H1 (cell line): ENCODE results near the gene RIMKLA. TPM values are rescaled to one million over a fixed set of nuclear protein-coding genes. Genes with fewer than 3 reads are reported as not detected.

Experiments used
- CTCF ChIA-PET: fragments of 300-600 bp; sonication (Branson Sonifier 250); formaldehyde crosslinking; loops from one replicate; lab custom pipeline; 2021; ENCODE audit not compliant: partially characterized antibody; lab: Charles Lee
- POLR2A ChIA-PET: fragments of 300-600 bp; sonication (Branson Sonifier 250); formaldehyde crosslinking; loops from one replicate; lab custom pipeline; 2021; ENCODE audit warnings: inconsistent platforms; ENCODE audit not compliant: partially characterized antibody; lab: Charles Lee
- DNase-seq, 2 experiments: peaks; one replicate each; pipeline versions ENCODE4 v3.0.0 to v3.0.0-alpha.2; 2010 to 2022; ENCODE audit warnings: low spot score in 2 of 2, low read depth in 1 of 2, mixed read lengths in 1 of 2
- FAIRE-seq: peaks from 2 replicates; lab custom pipeline; 2011; peaks lifted over from hg19 to GRCh38; lab: Jason Lieb, UNC
- H2AFZ ChIP-seq: 2 replicates; pipeline ENCODE4 v1.8.1; 2012; ENCODE audit warnings: low read length, inconsistent platforms
- H2AK5ac ChIP-seq: 2 replicates; pipeline ENCODE4 v1.6.1; 2013; ENCODE audit warnings: low read depth, low read length
- H2BK120ac ChIP-seq: replicated peaks from 2 replicates; pipeline ENCODE3; 2013; ENCODE audit warnings: low read depth, low read length, inconsistent platforms
- H2BK12ac ChIP-seq: 2 replicates; pipeline ENCODE4 v1.6.1; 2013; ENCODE audit warnings: low read depth, low read length
- H2BK15ac ChIP-seq: 2 replicates; pipeline ENCODE4 v1.6.1; 2013; ENCODE audit warnings: low read length
- H2BK20ac ChIP-seq: 2 replicates; pipeline ENCODE4 v1.6.1; 2013; ENCODE audit warnings: low read length
- H2BK5ac ChIP-seq: 2 replicates; pipeline ENCODE4 v1.6.1; 2013; ENCODE audit warnings: low read depth, low read length
- H3K14ac ChIP-seq: 2 replicates; pipeline ENCODE4 v1.6.1; 2013; ENCODE audit warnings: inconsistent platforms; ENCODE audit not compliant: insufficient read length
- H3K18ac ChIP-seq: 2 replicates; pipeline ENCODE4 v1.6.1; 2013; ENCODE audit warnings: low read length; ENCODE audit errors: extremely low read depth
- H3K23ac ChIP-seq: 2 replicates; pipeline ENCODE4 v1.6.1; 2013; ENCODE audit warnings: inconsistent platforms; ENCODE audit not compliant: insufficient read length
- H3K23me2 ChIP-seq: 2 replicates; pipeline ENCODE4 v1.6.1; 2013; ENCODE audit warnings: low read depth, low read length
- H3K27ac ChIP-seq: 2 replicates; pipeline ENCODE4 v1.6.1; 2011; ENCODE audit warnings: low read depth, low read length, inconsistent platforms
- H3K27me3 ChIP-seq, 4 experiments: replicated peaks in 1 of 4; 1 replicate in 1 of 4; 2 replicates in 3 of 4; pipeline versions ENCODE4 v1.6.1 to v1.8.1; 2011 to 2013; ENCODE audit warnings: low read length in 3 of 4, mild to moderate bottlenecking in 3 of 4, inconsistent platforms in 2 of 4, mixed read lengths in 2 of 4, moderate library complexity in 1 of 4; ENCODE audit not compliant: control insufficient read depth in 3 of 4, insufficient read depth in 3 of 4; ENCODE audit errors: extremely low read depth in 1 of 4
- H3K36me3 ChIP-seq, 4 experiments: 2 replicates each; pipeline versions ENCODE4 v1.6.1 to v1.8.1; 2011 to 2013; ENCODE audit warnings: mild to moderate bottlenecking in 4 of 4, low read length in 3 of 4, moderate library complexity in 2 of 4, control low read depth in 1 of 4, inconsistent platforms in 1 of 4; ENCODE audit not compliant: insufficient read depth in 4 of 4, control insufficient read depth in 2 of 4
- H3K4ac ChIP-seq: replicated peaks from 2 replicates; pipeline ENCODE3; 2013; ENCODE audit warnings: low read length, low read depth, mixed read lengths, inconsistent platforms; ENCODE audit not compliant: insufficient read length
- H3K4me1 ChIP-seq, 4 experiments: replicated peaks in 1 of 4; 1 replicate in 1 of 4; 2 replicates in 3 of 4; pipeline versions ENCODE4 v1.6.1 to v1.8.1; 2011 to 2013; ENCODE audit warnings: low read length in 3 of 4, inconsistent platforms in 2 of 4, mixed read lengths in 1 of 4; ENCODE audit not compliant: insufficient read depth in 4 of 4, control insufficient read depth in 3 of 4
- H3K4me2 ChIP-seq, 2 experiments: 2 replicates each; pipeline versions ENCODE4 v1.6.1 to v1.8.1; 2011 to 2013; ENCODE audit warnings: low read depth in 2 of 2, low read length in 2 of 2, control low read depth in 1 of 2, inconsistent platforms in 1 of 2, mild to moderate bottlenecking in 1 of 2; ENCODE audit not compliant: insufficient read depth in 1 of 2
- H3K4me3 ChIP-seq, 4 experiments: fragments of 200-600, 300-600 bp in 1 of 4; sonication (generic), shearing (Covaris generic), sonication (Bioruptor Twin) in 1 of 4; 2 replicates each; pipeline versions ENCODE4 v1.5.1 to v1.8.1; 2011 to 2016; ENCODE audit warnings: low read length in 4 of 4, low read depth in 3 of 4, control low read depth in 2 of 4, inconsistent platforms in 2 of 4, mild to moderate bottlenecking in 2 of 4, mixed read lengths in 1 of 4, moderate library complexity in 1 of 4; ENCODE audit not compliant: insufficient read depth in 2 of 4; ENCODE audit errors: extremely low read depth in 1 of 4
- H3K56ac ChIP-seq: replicated peaks from 2 replicates; pipeline ENCODE3; 2013; ENCODE audit warnings: low read depth, mild to moderate bottlenecking, mixed read lengths, low read length, inconsistent platforms; ENCODE audit not compliant: insufficient read length
- H3K79me1 ChIP-seq: 2 replicates; pipeline ENCODE4 v1.6.1; 2013; ENCODE audit warnings: low read depth, low read length, control low read depth
- H3K79me2 ChIP-seq, 2 experiments: 2 replicates each; pipeline versions ENCODE4 v1.6.1 to v1.8.1; 2012 to 2013; ENCODE audit warnings: low read length in 2 of 2, mild to moderate bottlenecking in 2 of 2, inconsistent platforms in 1 of 2; ENCODE audit not compliant: insufficient read depth in 2 of 2, control insufficient read depth in 1 of 2
- H3K9ac ChIP-seq, 4 experiments: replicated peaks in 1 of 4; 1 replicate in 1 of 4; 2 replicates in 3 of 4; pipeline versions ENCODE4 v1.6.1 to v1.8.1; 2011 to 2013; ENCODE audit warnings: low read depth in 3 of 4, low read length in 3 of 4, control low read depth in 2 of 4, mild to moderate bottlenecking in 2 of 4, moderate library complexity in 2 of 4, inconsistent platforms in 1 of 4; ENCODE audit errors: extremely low read depth in 1 of 4
- H3K9me3 ChIP-seq, 2 experiments: 2 replicates each; pipeline versions ENCODE4 v1.6.1 to v1.8.1; 2012 to 2013; ENCODE audit warnings: mild to moderate bottlenecking in 2 of 2, moderate library complexity in 2 of 2, control low read depth in 1 of 2, inconsistent platforms in 1 of 2, low read depth in 1 of 2, low read length in 1 of 2, mixed read lengths in 1 of 2; ENCODE audit not compliant: insufficient read depth in 2 of 2
- H4K20me1 ChIP-seq, 2 experiments: replicated peaks in 1 of 2; 2 replicates each; pipeline versions ENCODE3 to v1.8.1; 2011 to 2013; ENCODE audit warnings: inconsistent platforms in 2 of 2, low read length in 2 of 2, mild to moderate bottlenecking in 1 of 2; ENCODE audit not compliant: insufficient read depth in 2 of 2, control insufficient read depth in 1 of 2
- H4K5ac ChIP-seq: 2 replicates; pipeline ENCODE4 v1.6.1; 2013; ENCODE audit warnings: low read length, low read depth, mixed read lengths, inconsistent platforms; ENCODE audit not compliant: insufficient read length
- H4K8ac ChIP-seq: 2 replicates; pipeline ENCODE4 v1.8.0; 2013; ENCODE audit warnings: mild to moderate bottlenecking, moderate library complexity, low read length, inconsistent platforms; ENCODE audit not compliant: insufficient read depth; ENCODE audit errors: extremely low read depth
- H4K91ac ChIP-seq: replicated peaks from 2 replicates; pipeline ENCODE3; 2013; ENCODE audit warnings: low read length, mixed read lengths, inconsistent platforms; ENCODE audit not compliant: insufficient read length
- CBX5 ChIP-seq: fragments of 300-800, 300-1000 bp; sonication (generic); IDR thresholded peaks from 2 replicates; pipeline ENCODE4 v1.7.1; 2016; ENCODE audit warnings: antibody characterized with exemption, low read length, low read depth
- RNF2 ChIP-seq: fragments of 200-900, 300-1000 bp; sonication (generic); IDR thresholded peaks from 2 replicates; pipeline ENCODE4 v1.7.1; 2016; ENCODE audit warnings: borderline replicate concordance, low read depth, mild to moderate bottlenecking, antibody characterized with exemption, low read length; ENCODE audit not compliant: poor library complexity, severe bottlenecking; ENCODE audit errors: missing control alignments
- SP4 ChIP-seq: IDR thresholded peaks from 2 replicates; pipeline ENCODE4 v1.6.1; 2012; ENCODE audit warnings: low read length, inconsistent platforms
- WGBS, 2 experiments: shearing (Covaris generic) in 1 of 2; methylation state at CpG; one replicate each; pipeline versions ENCODE4 v1.1.6 to v1.1.7; 2013 to 2015; ENCODE audit warnings: low lambda C conversion rate in 2 of 2, mixed read lengths in 2 of 2, inconsistent platforms in 1 of 2, low coverage in 1 of 2, missing lambda C conversion rate in 1 of 2; ENCODE audit not compliant: insufficient replicate concordance in 2 of 2, insufficient coverage in 1 of 2, insufficient read length in 1 of 2; ENCODE audit errors: extremely low coverage in 1 of 2, missing lambda C conversion rate in 1 of 2; 5-methylcytosine and 5-hydroxymethylcytosine counted together
- polyA plus RNA-seq, 7 experiments: library from polyadenylated mRNA; depleted of rRNA in 3 of 7; stranded (reverse) in 5 of 7; unstranded in 2 of 7; fragments of >200 nt in 5 of 7; fragments of 200-250 nt in 2 of 7; gene quantifications; 1 replicate in 5 of 7; 2 replicates in 1 of 7; 4 replicates in 1 of 7; pipeline versions ENCODE4 v1.2.1 to v1.2.3, GENCODE V29; 2011 to 2013; ENCODE audit warnings: missing spikeins in 2 of 7, mixed read lengths in 2 of 7
- total RNA-seq: library from RNA; stranded (reverse); fragmentation: NEBNext Ultra II Directional; extraction: Animal tissue kit (Norgen Biotek cat#: 25700); gene quantifications from 2 replicates; pipeline ENCODE4 v1.2.1, GENCODE V29; 2021

The RIMKLA gene
- total and polyA plus RNA-seq, 2 of the 8 experiments (the other 6 are each of a cell fraction or from before 2014, with no cell fraction given), result 3.2 to 5.8 TPM

DNA sequence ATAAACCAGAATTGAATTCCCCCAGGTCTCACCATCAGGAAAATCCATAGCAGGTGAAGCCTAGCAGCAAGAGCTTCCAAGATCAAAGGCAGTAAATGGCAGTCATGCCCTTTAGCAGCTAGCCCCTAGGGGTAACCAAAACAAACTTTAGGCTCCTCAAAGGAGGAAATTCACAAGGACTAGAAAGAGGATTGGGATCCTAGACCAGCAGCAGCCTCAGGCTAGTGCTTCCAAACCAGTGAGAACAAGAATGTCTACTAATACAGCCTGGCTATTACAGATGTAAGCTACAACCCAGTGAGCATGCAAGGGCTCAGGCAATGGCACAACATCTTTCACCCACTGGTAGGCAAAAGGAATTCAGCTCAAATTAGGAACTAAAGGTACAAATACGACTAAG is 11.1 kb upstream of the RIMKLA start:
- Histone ChIP-seq H2BK5ac (no peak overlapping the region), H4K5ac (no peak overlapping the region), H3K23ac (no peak overlapping the region), H2BK120ac (no peak overlapping the region), H3K18ac (no peak overlapping the region), H2BK20ac (no peak overlapping the region), H3K23me2 (no peaks in the 10 kb centered on the region), H3K4me2 (no peak overlapping the region), H4K8ac (no peak overlapping the region), H4K91ac (no peak overlapping the region), H2BK15ac (no peak overlapping the region), H3K56ac (no peak overlapping the region), H3K27ac (no peak overlapping the region), H2AK5ac (no peak overlapping the region), H3K4me1 (no peaks in the 10 kb centered on the region), H3K14ac (no peak overlapping the region), H2BK12ac (no peak overlapping the region), H3K4me3 (no peak overlapping the region), H3K36me3 (no peaks in the 10 kb centered on the region), H3K79me1 (no peaks in the 10 kb centered on the region), H2AFZ (no peak overlapping the region), H3K79me2 (no peaks in the 10 kb centered on the region), H3K27me3 (0 out of 7 replicates have a peak, but pooled peaks cover 0 to 3% (median 0%) of the 10 kb centered on the region in 4 experiments), H4K20me1 (no peaks in the 10 kb centered on the region), H3K4ac (no peak overlapping the region), H3K9me3 (no peaks in the 10 kb centered on the region), H3K9ac (no peak overlapping the region)
- FAIRE-seq, result no peak
- no peak for TF ChIP-seq SP4
- TF ChIP-seq CBX5, result no peak
- TF ChIP-seq RNF2, result no peak
- CTCF ChIA-PET, result interaction anchor here (0.6 to 1.2 kb wide), 3 partner anchors 25 to 267 kb away, joined by 3 to 5 read pairs (median 3); no protein-coding TSS in a partner anchor
- POLR2A ChIA-PET, result no interaction called here
- DNase-seq, result no peak
- 87% methylated on average over 1 of the region's 1 CpG; no CpG with 5 or more reads in 1 of the 2 experiments for WGBS, 2 experiments
